NCI-H748 (cell line): Measurements from ENCODE around the gene ZNF316.
"Not testable (repeated sequence)": the region's sequence is repeated elsewhere in the genome, so short reads cannot be mapped to it uniquely, and the experiment has no call there.

Experiments
- DNase-seq: peaks from one replicate; lab custom pipeline; 2025; ENCODE audit not compliant: unreplicated experiment; lab: John Stamatoyannopoulos, UW

The ZNF316 gene

GRCh38 chr7:6646465-6646864 lies 9.3 kb downstream of the ZNF316 start:
- no peak for DNase-seq

- DNase-seq = no peak
Measured at GRCh38 chr7:6647080-6647479, 10.0 kb downstream of the ZNF316 start.

GRCh38 chr7:6647541-6647940 lies 10.4 kb downstream of the ZNF316 start:
- DNase-seq = no peak

GRCh38 chr7:6648066-6648814 lies 11.1 kb downstream of the ZNF316 start:
- no peak for DNase-seq

GRCh38 chr7:6648815-6649104 lies 11.6 kb downstream of the ZNF316 start:
- no peak for DNase-seq

GRCh38 chr7:6649241-6649961 lies 12.3 kb downstream of the ZNF316 start:
- no peak for DNase-seq

- no peak for DNase-seq
Measured at GRCh38 chr7:6650086-6650485, 13.0 kb downstream of the ZNF316 start.

- DNase-seq = no peak
Measured at GRCh38 chr7:6650521-6651011, 13.4 kb downstream of the ZNF316 start.

- DNase-seq = no peak
Measured at GRCh38 chr7:6651851-6652445, 14.8 kb downstream of the ZNF316 start.

GRCh38 chr7:6652446-6653011 lies 15.4 kb downstream of the ZNF316 start:
- no peak for DNase-seq

GRCh38 chr7:6653071-6654003 lies 16.2 kb downstream of the ZNF316 start:
- no peak for DNase-seq

GRCh38 chr7:6654113-6654841 lies 17.2 kb downstream of the ZNF316 start:
- DNase-seq = no peak

GRCh38 chr7:6654842-6655610 lies 17.9 kb downstream of the ZNF316 start:
- no peak for DNase-seq

GRCh38 chr7:6655636-6656385 lies 18.7 kb downstream of the ZNF316 start:
- no peak for DNase-seq

GRCh38 chr7:6656413-6656812 lies 19.3 kb downstream of the ZNF316 start:
- no peak for DNase-seq

GRCh38 chr7:6658618-6659345 lies 21.7 kb downstream of the ZNF316 start:
- no peak for DNase-seq

- DNase-seq = not testable (repeated sequence)
Measured at GRCh38 chr7:6670851-6671250, 33.7 kb downstream of the ZNF316 start.

- no peak for DNase-seq
Measured at GRCh38 chr7:6675807-6676405, 38.8 kb downstream of the ZNF316 start.
